Stomach (tissue), 4 donors: ENCODE results near the gene TGFBR2.

ENCODE experiments used
- EP300 ChIP-seq: sonication (generic); formaldehyde crosslinking; IDR thresholded peaks from one replicate; pipeline ENCODE4 v1.6.1; 2017; ENCODE audit warnings: antibody characterized with exemption
- POLR2A ChIP-seq, 4 donors: fragments of 450-650 bp; IDR thresholded peaks; one replicate each; pipeline ENCODE4 v1.6.1; 2016; ENCODE audit warnings: antibody characterized with exemption in 4 of 4, control low read depth in 2 of 4, mild to moderate bottlenecking in 1 of 4, moderate library complexity in 1 of 4
- POLR2AphosphoS5 ChIP-seq, 3 donors: sonication (generic); formaldehyde crosslinking; IDR thresholded peaks; one replicate each; pipeline ENCODE4 v1.6.1; 2016; ENCODE audit warnings: antibody characterized with exemption in 3 of 3
- TF ChIP-seq, protein P1 (sequence below), 7 experiments: fragments of 450-650 bp in 4 of 7; fragments of 200-600 bp in 3 of 7; sonication (generic) in 3 of 7; IDR thresholded peaks; one replicate each; pipeline ENCODE4 v1.5.1; 2016 to 2019; ENCODE audit warnings: antibody characterized with exemption in 7 of 7, control low read depth in 2 of 7, mild to moderate bottlenecking in 1 of 7

DNA sequence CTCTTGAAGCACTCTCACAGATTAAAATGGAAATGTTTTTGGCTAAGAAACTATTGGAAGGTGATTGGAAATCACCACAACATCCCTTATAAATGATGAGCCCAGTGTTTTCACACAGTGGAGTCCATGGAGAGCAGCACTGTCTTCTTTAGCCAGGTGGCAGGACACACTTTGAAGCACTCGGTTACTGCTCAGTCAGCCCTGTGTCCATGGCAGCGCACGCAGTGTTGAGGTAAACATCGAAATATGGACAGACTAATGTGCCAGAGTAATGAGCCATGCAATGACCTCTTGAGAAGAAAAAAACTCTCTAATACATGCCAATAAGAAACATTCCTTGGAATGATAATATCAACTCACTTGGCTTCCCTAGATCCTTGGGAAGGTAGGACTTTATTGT, 66.6 kb downstream of the TGFBR2 start:
- TF ChIP-seq, protein P1, sequence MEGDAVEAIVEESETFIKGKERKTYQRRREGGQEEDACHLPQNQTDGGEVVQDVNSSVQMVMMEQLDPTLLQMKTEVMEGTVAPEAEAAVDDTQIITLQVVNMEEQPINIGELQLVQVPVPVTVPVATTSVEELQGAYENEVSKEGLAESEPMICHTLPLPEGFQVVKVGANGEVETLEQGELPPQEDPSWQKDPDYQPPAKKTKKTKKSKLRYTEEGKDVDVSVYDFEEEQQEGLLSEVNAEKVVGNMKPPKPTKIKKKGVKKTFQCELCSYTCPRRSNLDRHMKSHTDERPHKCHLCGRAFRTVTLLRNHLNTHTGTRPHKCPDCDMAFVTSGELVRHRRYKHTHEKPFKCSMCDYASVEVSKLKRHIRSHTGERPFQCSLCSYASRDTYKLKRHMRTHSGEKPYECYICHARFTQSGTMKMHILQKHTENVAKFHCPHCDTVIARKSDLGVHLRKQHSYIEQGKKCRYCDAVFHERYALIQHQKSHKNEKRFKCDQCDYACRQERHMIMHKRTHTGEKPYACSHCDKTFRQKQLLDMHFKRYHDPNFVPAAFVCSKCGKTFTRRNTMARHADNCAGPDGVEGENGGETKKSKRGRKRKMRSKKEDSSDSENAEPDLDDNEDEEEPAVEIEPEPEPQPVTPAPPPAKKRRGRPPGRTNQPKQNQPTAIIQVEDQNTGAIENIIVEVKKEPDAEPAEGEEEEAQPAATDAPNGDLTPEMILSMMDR (IDR thresholded peaks at IDR 0.05) = no peak
- TF ChIP-seq POLR2A (IDR thresholded peaks at IDR 0.05) = no peak
- TF ChIP-seq POLR2AphosphoS5 (IDR thresholded peaks at IDR 0.05) = no peak
- TF ChIP-seq EP300 = no peak
